Subcutaneous adipose tissue (tissue), 4 donors: ENCODE measurements around the gene SPTSSB. TPM values are rescaled to one million over a fixed set of nuclear protein-coding genes. Genes with fewer than 3 reads are reported as not detected.

ENCODE experiments used
- total RNA-seq, 4 donors: library from RNA; depleted of rRNA; stranded (reverse); fragments of >200 nt; gene quantifications; one replicate each; pipeline ENCODE4 v1.1.0, GENCODE V29; 2016
- TF ChIP-seq, protein P1 (sequence below): fragments of 450-650 bp; IDR thresholded peaks from one replicate; pipeline ENCODE4 v1.5.1; 2016; ENCODE audit warnings: low read depth, mild to moderate bottlenecking, control low read depth, antibody characterized with exemption, moderate library complexity

Gene SPTSSB
- total RNA-seq, 4 donors from 2014 or later, result 0.51 TPM; not detected in 3

DNA sequence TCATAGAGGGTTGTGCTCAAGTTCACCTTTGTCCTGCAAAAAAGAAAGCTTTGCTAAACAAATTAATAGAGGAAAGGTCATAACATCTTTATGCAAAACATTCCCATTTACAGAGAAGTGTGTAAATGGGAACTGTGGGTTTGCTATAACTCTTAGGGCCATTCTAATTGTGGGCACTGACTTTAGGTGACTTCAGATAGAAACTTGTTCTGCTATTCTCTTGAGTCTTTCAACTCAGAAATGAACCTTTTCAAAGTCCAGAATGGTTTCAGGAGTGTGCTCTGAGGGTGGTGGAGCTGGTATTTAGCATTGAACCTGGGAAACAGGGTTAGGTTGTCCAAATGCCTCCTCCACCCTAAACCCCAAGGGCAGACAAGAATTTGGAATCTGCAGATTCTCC, 34.0 kb downstream of the SPTSSB start:
- TF ChIP-seq, protein P1, sequence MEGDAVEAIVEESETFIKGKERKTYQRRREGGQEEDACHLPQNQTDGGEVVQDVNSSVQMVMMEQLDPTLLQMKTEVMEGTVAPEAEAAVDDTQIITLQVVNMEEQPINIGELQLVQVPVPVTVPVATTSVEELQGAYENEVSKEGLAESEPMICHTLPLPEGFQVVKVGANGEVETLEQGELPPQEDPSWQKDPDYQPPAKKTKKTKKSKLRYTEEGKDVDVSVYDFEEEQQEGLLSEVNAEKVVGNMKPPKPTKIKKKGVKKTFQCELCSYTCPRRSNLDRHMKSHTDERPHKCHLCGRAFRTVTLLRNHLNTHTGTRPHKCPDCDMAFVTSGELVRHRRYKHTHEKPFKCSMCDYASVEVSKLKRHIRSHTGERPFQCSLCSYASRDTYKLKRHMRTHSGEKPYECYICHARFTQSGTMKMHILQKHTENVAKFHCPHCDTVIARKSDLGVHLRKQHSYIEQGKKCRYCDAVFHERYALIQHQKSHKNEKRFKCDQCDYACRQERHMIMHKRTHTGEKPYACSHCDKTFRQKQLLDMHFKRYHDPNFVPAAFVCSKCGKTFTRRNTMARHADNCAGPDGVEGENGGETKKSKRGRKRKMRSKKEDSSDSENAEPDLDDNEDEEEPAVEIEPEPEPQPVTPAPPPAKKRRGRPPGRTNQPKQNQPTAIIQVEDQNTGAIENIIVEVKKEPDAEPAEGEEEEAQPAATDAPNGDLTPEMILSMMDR, result no peak

DNA sequence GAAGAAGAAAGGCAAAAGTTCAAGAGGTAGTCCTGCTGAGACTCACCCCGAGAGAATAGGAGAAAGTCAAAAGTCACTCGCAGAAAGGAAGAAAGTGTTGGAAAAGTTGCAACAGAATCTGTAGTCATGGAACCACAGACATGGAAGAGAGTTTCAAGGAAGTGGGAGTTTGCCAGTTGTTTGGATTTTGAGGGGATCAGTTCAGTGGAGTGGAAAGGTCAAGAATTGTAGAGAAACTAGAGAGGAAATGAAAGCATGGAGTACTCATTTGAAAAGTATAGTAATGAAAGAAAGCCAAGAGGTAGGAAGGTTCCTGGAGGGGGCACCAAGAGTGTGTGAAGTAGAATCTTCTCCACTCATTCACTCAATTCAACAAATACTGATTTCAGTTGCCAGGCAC, 34.7 kb downstream of the SPTSSB start:
- TF ChIP-seq, protein P1, result no peak

DNA sequence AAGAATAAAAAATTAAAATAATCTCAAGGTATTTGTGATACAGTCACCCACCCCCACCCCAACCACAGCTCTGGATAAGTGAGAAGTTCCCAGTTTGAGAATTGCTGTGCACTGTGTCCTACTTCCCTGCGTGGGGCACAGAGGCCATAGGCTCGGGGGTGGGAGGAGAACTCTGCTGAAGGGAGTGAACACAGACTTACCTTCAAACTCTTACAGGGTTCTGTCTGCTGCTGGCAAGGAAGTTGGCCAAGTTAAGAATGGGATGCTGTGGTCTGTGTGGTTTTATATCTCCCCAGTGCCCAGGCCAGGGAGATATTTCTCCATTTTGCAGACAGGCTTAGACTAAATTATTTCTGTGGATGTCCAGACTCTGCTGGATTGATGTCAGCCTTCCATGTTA, 37.6 kb downstream of the SPTSSB start:
- TF ChIP-seq, protein P1, result no peak

DNA sequence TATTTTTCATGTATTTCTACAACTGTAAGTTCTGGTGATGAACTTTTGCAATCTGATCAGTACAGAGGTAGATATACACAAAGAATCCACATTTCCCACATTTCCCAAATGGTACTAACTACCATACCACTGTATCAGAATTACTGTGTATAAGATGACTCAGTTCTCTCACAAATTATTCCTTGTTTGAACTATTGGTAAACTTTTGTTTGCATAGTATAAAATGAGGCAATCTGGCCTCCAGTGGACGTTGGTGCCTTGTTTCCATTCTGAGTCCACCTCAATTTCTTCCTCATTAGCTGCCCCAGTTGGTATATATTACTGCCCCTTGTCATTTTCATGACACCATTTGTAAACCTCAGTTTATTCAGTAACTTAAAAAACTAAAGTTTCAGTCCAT, 38.5 kb downstream of the SPTSSB start:
- TF ChIP-seq, protein P1, result no peak

DNA sequence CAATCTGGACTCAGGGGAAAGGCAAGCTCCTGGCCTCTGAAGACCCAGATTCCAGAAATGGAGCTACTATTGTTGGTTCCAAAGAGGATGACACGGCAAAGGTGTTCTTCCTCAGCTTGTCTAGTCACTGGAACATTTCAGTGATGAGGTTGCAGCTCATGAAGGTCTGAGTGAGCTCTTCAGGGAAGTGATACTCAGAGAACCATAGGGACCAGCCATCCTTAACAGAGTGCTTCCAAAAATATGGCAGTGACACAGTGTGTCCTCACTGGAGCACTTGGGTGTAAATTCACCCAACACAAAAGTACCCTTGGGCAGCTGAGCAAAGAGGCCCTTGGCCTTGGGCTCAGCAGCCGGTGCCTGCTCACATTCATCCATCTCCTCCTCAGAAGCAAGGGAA, 46.3 kb downstream of the SPTSSB start:
- TF ChIP-seq, protein P1, result no peak

DNA sequence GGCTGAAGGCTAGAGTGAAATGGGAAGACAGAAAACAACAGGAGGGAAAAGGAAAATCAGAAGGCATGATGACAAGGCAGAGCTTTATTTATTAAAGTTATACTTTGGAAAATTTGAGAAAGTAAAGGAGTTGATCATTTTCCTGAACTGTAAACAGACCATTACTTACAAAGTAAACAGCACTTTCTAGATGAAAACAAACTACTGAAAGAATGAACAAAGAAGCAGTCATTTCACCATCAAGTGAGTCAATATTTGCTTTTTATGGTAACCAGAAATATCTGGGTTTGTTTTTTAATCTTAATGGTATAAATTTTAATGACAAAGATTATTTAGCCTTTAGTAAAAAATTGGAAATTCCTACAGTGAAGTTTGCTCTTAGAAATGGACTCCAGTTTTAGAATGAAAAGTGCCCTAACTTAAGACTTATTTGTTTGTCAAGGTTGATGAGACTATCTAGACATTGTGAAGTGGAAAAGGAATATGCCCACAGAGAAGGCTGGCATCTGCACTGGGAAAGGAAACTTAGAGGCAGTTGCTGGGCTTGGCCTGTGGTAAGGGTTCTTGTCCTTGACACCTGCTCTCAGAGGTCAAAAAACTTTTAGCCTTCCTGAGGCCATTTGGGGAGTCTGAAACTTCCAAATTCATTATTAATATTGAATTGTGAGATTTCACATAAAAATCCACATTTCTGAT, 47.2 kb downstream of the SPTSSB start:
- TF ChIP-seq, protein P1, result no peak

GRCh38 chr3:161322781-161323568, 48.3 kb downstream of the SPTSSB start:
- TF ChIP-seq, protein P1, result no peak
